GM19099 (cell line): ENCODE measurements around the gene AMN1.

Experiments used
- POLR2A ChIP-seq: IDR thresholded peaks from 3 replicates; pipeline ENCODE4 v1.6.1; 2011; ENCODE audit warnings: low read depth; ENCODE audit not compliant: insufficient read length; ENCODE audit errors: extremely low read depth

The AMN1 gene

DNA sequence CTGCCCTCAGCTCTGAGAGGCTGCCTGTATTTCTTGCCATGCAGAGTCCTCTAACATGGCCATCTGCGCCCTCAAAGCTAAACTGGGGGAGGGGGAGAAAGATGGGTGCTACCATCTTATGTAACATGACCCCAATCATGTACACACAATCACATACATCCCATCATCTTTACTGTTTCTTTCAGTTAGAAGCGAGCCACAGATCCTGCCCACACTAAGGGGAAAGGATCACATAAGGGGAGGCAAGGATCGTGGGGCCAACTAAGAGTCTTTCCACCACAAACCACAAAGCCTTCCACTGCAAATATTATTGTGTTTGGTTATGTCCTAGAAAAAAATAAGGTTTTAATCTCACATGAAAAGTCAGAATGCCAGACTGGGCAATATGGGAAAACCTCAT lies 11.8 kb upstream of the AMN1 start:
- TF ChIP-seq POLR2A, result no peak

GRCh38 chr12:31737763-31738162 lies 8.9 kb upstream of the AMN1 start:
- no peak for TF ChIP-seq POLR2A

GRCh38 chr12:31737345-31737744 lies 8.5 kb upstream of the AMN1 start:
- no peak for TF ChIP-seq POLR2A

DNA sequence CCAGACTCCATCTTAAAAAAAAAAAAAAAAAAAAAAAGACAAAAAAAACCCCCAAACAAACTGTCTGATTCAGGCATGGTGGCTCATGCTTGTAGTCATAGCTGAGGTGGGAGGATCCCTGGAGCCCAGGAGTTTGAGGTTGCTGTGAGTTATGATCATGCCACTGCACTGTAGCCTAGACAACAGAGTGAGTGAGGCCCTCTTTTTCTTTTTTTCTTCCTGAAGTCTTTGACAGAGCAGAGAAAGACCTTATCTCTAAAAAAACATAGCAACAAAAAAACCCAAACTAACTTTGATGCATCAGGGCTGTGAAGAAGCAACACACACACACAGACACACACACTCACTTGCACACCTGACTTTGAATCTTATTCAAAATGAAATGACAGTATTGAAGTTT lies 7.7 kb upstream of the AMN1 start:
- no peak for TF ChIP-seq POLR2A

GRCh38 chr12:31732926-31733548 lies 4.2 kb upstream of the AMN1 start:
- no peak for TF ChIP-seq POLR2A

DNA sequence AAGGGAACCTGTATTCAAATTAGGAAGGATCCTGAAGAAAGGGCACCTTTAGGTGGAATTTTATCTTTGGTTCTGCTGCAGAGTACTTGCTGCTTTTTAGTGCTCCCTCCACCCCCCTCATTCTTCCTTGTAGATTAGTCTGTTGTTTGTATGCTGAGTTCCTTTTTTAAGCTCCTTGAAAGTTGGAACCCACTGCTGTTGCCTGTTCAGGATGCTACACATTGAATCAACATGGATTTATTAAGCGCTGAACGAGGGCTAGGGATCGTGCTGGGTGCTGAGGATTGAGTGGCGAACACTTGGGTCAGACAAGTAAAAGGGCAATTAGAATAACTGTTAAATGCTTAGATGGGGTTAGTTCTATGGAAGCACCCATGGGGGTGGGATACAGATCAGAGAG lies 884 bp upstream of the AMN1 start:
- no peak for TF ChIP-seq POLR2A

DNA sequence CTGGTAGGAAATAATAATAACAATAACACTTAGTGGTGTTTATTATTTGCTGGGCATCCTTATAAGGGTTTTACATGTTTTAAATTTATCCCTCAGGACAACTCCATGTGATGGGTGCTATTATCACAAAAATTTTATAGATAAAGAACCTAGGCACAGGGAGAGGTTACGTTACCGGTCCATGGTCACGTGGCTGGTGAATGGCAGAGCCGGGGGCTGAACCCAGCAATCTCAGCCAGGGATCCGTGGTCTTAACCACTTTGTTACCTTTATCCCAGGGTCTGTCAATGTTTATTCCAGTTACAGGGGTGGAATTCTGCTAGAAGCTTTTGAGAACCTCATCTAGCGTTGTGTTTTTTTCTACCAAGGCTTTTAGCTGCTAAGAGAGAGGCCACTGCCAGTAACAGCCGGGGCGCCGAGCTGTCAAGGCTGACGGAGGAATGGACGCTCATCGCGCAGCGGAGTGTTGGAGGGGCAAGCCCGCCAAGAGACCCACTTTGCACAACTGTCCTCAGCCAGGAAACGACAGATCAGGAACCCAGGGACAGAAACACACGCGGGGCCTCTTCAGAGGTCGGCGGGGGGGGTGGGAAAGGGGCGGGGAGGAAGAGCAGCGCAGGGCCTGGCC lies 418 bp downstream of the AMN1 start:
- peak; percentile 57 for TF ChIP-seq POLR2A

- TF ChIP-seq POLR2A, result no peak
Observed at GRCh38 chr12:31727192-31727591, 1.6 kb downstream of the AMN1 start.

GRCh38 chr12:31726575-31726974 lies 2.2 kb downstream of the AMN1 start:
- TF ChIP-seq POLR2A, result no peak

- TF ChIP-seq POLR2A, result no peak
Observed at GRCh38 chr12:31724557-31724956, 4.3 kb downstream of the AMN1 start.

- no peak for TF ChIP-seq POLR2A
Observed at GRCh38 chr12:31722580-31722979, 6.2 kb downstream of the AMN1 start.

- peak; percentile 55 for TF ChIP-seq POLR2A
Observed at GRCh38 chr12:31715283-31715825, 13.5 kb downstream of the AMN1 start.

DNA sequence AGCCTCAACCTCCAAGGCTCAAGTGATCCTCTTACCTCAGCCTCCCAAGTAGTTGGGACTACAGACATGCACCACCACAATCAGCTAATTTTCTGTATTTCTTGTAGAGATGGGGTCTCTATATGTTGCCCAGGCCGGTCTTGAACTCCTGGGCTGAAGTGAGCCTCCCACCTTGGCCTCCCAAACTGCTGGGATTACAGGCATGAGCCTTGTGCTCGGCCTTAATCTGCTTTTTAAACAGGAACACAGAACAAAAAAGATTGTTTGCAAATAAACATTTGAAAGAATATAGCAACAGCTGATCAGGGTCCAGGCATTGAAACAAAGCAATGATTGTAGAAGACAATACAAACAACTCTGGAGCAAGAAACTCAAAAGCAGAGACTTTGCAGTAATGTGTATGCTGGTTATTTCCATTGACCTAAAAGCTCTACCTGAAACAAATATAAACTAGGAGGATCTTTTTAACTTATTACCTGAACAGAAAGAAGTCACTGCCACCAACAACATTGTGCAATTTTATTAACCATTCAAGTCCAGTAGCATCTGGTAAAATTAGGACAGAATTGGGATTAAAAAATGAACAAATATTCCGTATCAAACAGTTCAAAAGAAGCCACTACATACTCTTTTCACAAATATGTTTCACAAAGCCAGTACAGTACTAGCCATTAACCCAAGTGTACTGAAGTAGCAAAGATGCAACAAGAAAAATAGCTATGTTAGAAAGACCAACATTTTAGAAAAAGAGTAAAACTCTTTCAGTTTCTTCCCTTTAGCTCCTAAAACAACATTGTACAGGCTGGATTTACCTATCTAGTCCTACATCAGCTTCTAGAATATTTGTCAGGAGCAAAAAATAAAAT lies 14.2 kb downstream of the AMN1 start:
- no peak for TF ChIP-seq POLR2A

DNA sequence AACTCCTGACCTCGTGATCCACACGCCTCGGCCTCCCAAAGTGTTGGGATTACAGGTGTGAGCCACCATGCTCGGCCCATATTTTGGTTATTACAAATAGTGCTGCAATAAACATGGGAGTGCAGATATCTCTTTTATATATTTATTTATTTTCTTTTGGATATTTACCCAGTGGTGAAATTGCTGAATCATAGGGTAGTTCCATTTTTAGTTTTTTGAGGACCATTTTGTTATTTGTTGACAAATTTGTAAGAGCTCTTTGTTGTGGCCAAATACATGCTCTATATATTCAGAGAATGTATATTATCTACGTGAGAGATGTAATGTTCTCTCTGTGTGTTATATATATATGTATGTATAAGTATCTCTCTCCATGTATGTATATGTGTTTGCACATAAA lies 15.9 kb downstream of the AMN1 start:
- TF ChIP-seq POLR2A, result no peak

GRCh38 chr12:31710021-31710818 lies 18.6 kb downstream of the AMN1 start:
- no peak for TF ChIP-seq POLR2A
